CD4-positive, alpha-beta memory T cell (primary cell): ENCODE results near the gene JTB. TPM values are rescaled to one million over a fixed set of nuclear protein-coding genes. Genes with fewer than 3 reads are reported as not detected.

Experiments
- CTCF ChIA-PET: fragments of 350-600 bp; sonication (Branson Sonifier 250); formaldehyde crosslinking; loops from one replicate; lab custom pipeline; 2021; ENCODE audit warnings: inconsistent platforms; ENCODE audit not compliant: partially characterized antibody; lab: Charles Lee
- POLR2A ChIA-PET: fragments of 350-600 bp; sonication (Branson Sonifier 250); formaldehyde crosslinking; loops from one replicate; lab custom pipeline; 2021; ENCODE audit not compliant: partially characterized antibody; lab: Charles Lee
- DNase-seq, 5 donors: peaks; one replicate each; pipeline versions ENCODE4 v3.0.0 to v3.0.0-alpha.2; 2020 to 2022; ENCODE audit warnings: mixed read lengths in 1 of 5
- H3K27ac ChIP-seq: one replicate; pipeline ENCODE4 v1.7.0; 2013; ENCODE audit warnings: low read depth, low read length
- H3K27me3 ChIP-seq: 2 replicates; pipeline ENCODE4 v1.7.0; 2013; ENCODE audit warnings: mild to moderate bottlenecking, low read length, moderate library complexity; ENCODE audit not compliant: insufficient read depth
- H3K36me3 ChIP-seq: 2 replicates; pipeline ENCODE4 v1.7.0; 2013; ENCODE audit warnings: mild to moderate bottlenecking, low read length, moderate library complexity; ENCODE audit not compliant: insufficient read depth
- H3K4me1 ChIP-seq: 2 replicates; pipeline ENCODE4 v1.7.0; 2013; ENCODE audit warnings: mild to moderate bottlenecking, low read length, moderate library complexity; ENCODE audit not compliant: insufficient read depth
- H3K4me3 ChIP-seq, 2 donors: one replicate each; pipeline ENCODE4 v1.7.0; 2013; ENCODE audit warnings: low read length in 2 of 2, mild to moderate bottlenecking in 1 of 2
- H3K9me3 ChIP-seq, 2 donors: one replicate each; pipeline ENCODE4 v1.7.0; 2013; ENCODE audit warnings: low read length in 2 of 2, control low read depth in 1 of 2; ENCODE audit not compliant: control insufficient read depth in 1 of 2
- H3K27ac Mint-ChIP-seq, 7 donors: one replicate each; pipeline ENCODE4 v1.8.0; 2020 to 2021; ENCODE audit warnings: mixed read lengths in 7 of 7, mild to moderate bottlenecking in 6 of 7, inconsistent platforms in 3 of 7, moderate library complexity in 3 of 7
- H3K27me3 Mint-ChIP-seq, 2 donors: one replicate each; pipeline ENCODE4 v1.8.0; 2020 to 2021; ENCODE audit warnings: mixed read lengths in 2 of 2
- H3K36me3 Mint-ChIP-seq, 2 donors: one replicate each; pipeline ENCODE4 v1.8.0; 2020 to 2021; ENCODE audit warnings: mixed read lengths in 2 of 2, inconsistent platforms in 1 of 2, mild to moderate bottlenecking in 1 of 2
- H3K4me1 Mint-ChIP-seq, 4 donors: one replicate each; pipeline ENCODE4 v1.8.0; 2020 to 2021; ENCODE audit warnings: mixed read lengths in 4 of 4, mild to moderate bottlenecking in 1 of 4
- H3K4me3 Mint-ChIP-seq, 8 donors: one replicate each; pipeline ENCODE4 v1.8.0; 2020 to 2021; ENCODE audit warnings: mixed read lengths in 8 of 8, mild to moderate bottlenecking in 7 of 8, moderate library complexity in 6 of 8, inconsistent platforms in 3 of 8
- H3K9me3 Mint-ChIP-seq, 8 donors: one replicate each; pipeline ENCODE4 v1.8.0; 2020 to 2021; ENCODE audit warnings: mixed read lengths in 8 of 8, mild to moderate bottlenecking in 5 of 8, inconsistent platforms in 3 of 8, moderate library complexity in 1 of 8
- intact Hi-C: fragments of 100-400 bp; cut with micrococcal nuclease; formaldehyde crosslinking; loops from one replicate; pipeline ENCODE4 v1.15.1; 2023
- polyA plus RNA-seq, 2 donors: library from polyadenylated mRNA; unstranded; fragments of 300-500 nt; fragmentation: Illumina TruSeq; gene quantifications; one replicate each; pipeline ENCODE4 v1.2.3, GENCODE V29; 2021
- total RNA-seq, 2 experiments: library from RNA; stranded (reverse); gene quantifications; one replicate each; pipeline ENCODE4 v1.2.3, GENCODE V29; 2021

Gene JTB
- total and polyA plus RNA-seq, 4 experiments from 2014 or later: 121 to 445 (median 207) TPM

- Histone ChIP-seq H3K27me3 (no peaks in the 10 kb centered on the region), H3K36me3 (peaks cover 55% of the 10 kb centered on the region), H3K27ac (no peak overlapping the region), H3K4me3 (no peak overlapping the region), H3K4me1 (no peaks in the 10 kb centered on the region), H3K9me3 (no peaks in the 10 kb centered on the region)
- H3K9me3 Mint-ChIP-seq: no peaks in the 10 kb centered on the region
- ChIA-PET POLR2A (interaction anchor here (1.8 to 16.4 kb wide), 2 partner anchors 9 to 11 kb away, joined by 6 to 298 read pairs; partner anchors contain the start of genes DENND4B and GATAD2B), CTCF (no interaction called here)
- no peak overlapping the region for H3K4me3 Mint-ChIP-seq
- H3K36me3 Mint-ChIP-seq: peaks cover 29 to 64% of the 10 kb centered on the region in 2 donors
- peak overlapping the region in 2 of 7 donors; percentile 35 to 64 for H3K27ac Mint-ChIP-seq
- no peak for DNase-seq
- H3K4me1 Mint-ChIP-seq: peaks cover 0 to 10% (median 4%) of the 10 kb centered on the region in 4 donors
- H3K27me3 Mint-ChIP-seq: no peaks in the 10 kb centered on the region
- intact Hi-C loops: no loop called here
Measured at GRCh38 chr1:153932156-153933131, 45.0 kb downstream of the JTB start.

GRCh38 chr1:153929981-153930948 is 47.2 kb downstream of the JTB start:
- no peak for DNase-seq
- no peak overlapping the region for H3K4me3 Mint-ChIP-seq
- Histone ChIP-seq H3K27me3 (no peaks in the 10 kb centered on the region), H3K4me1 (no peaks in the 10 kb centered on the region), H3K27ac (no peak overlapping the region), H3K9me3 (no peaks in the 10 kb centered on the region), H3K4me3 (no peak overlapping the region), H3K36me3 (peaks cover 33% of the 10 kb centered on the region)
- H3K4me1 Mint-ChIP-seq: peaks cover 0 to 10% (median 5%) of the 10 kb centered on the region in 4 donors
- intact Hi-C loops: no loop called here
- H3K27me3 Mint-ChIP-seq: no peaks in the 10 kb centered on the region
- POLR2A ChIA-PET: interaction anchor here (1.2 to 16.4 kb wide), 5 partner anchors 10 to 60 kb away, joined by 3 to 298 read pairs (median 9); partner anchors contain the start of genes DENND4B, JTB and RPS27
- no peak overlapping the region for H3K27ac Mint-ChIP-seq
- CTCF ChIA-PET: interaction anchor here (1.9 kb wide), 1 partner anchor 16 kb away, joined by 11 read pairs; the partner anchor contains the start of gene DENND4B
- peaks cover 13 to 44% of the 10 kb centered on the region in 2 donors for H3K36me3 Mint-ChIP-seq
- H3K9me3 Mint-ChIP-seq: no peaks in the 10 kb centered on the region

DNA sequence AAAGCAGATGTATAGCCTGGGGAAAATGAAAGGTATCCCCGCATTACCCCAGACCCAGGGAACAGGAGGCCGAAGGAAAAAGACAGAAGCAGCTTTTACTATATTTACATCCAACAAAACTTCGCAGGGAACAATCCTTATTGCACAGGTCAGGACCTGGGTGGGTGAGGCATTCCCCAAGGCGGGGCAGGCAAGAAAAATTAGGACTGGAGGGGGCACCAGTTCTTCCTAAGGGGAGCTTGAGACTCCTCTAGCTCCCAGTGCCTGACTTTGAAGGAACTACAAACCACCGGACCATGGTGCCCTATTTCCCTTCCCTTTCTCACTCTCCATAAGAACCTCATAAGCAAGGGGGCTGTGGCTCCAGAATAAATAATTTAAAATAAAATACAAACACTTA is 48.0 kb downstream of the JTB start:
- Histone ChIP-seq H3K27me3 (no peaks in the 10 kb centered on the region), H3K9me3 (no peaks in the 10 kb centered on the region), H3K4me1 (peaks cover 1% of the 10 kb centered on the region), H3K4me3 (no peak overlapping the region), H3K36me3 (peaks cover 25% of the 10 kb centered on the region), H3K27ac (no peak overlapping the region)
- H3K4me1 Mint-ChIP-seq: peaks cover 0 to 10% (median 6%) of the 10 kb centered on the region in 4 donors
- no peak overlapping the region for H3K4me3 Mint-ChIP-seq
- H3K36me3 Mint-ChIP-seq: peaks cover 6 to 35% of the 10 kb centered on the region in 2 donors
- POLR2A ChIA-PET: interaction anchor here (1.2 to 16.4 kb wide), 6 partner anchors 9 to 61 kb away, joined by 3 to 298 read pairs (median 8); partner anchors contain the start of genes DENND4B, JTB and RPS27
- no peak for DNase-seq
- peak overlapping the region in 3 of 7 donors; percentile 24 to 47 (median 44) for H3K27ac Mint-ChIP-seq
- intact Hi-C loops: no loop called here
- H3K27me3 Mint-ChIP-seq: no peaks in the 10 kb centered on the region
- no peaks in the 10 kb centered on the region for H3K9me3 Mint-ChIP-seq
- CTCF ChIA-PET: interaction anchor here (1.9 kb wide), 1 partner anchor 17 kb away, joined by 11 read pairs; the partner anchor contains the start of gene DENND4B

GRCh38 chr1:153928791-153929341 is 48.6 kb downstream of the JTB start:
- CTCF ChIA-PET: interaction anchor here (1.9 kb wide), 1 partner anchor 17 kb away, joined by 11 read pairs; the partner anchor contains the start of gene DENND4B
- H3K4me1 ChIP-seq: peaks cover 7% of the 10 kb centered on the region
- peaks cover 4 to 31% of the 10 kb centered on the region in 2 donors for H3K36me3 Mint-ChIP-seq
- H3K9me3 ChIP-seq: no peaks in the 10 kb centered on the region
- H3K4me1 Mint-ChIP-seq: peaks cover under 1 to 14% (median 9%) of the 10 kb centered on the region in 4 donors
- peaks cover 20% of the 10 kb centered on the region for H3K36me3 ChIP-seq
- POLR2A ChIA-PET: interaction anchor here (1.2 to 16.4 kb wide), 5 partner anchors 9 to 48 kb away, joined by 4 to 298 read pairs (median 9); partner anchors contain the start of genes DENND4B and JTB
- H3K4me3 ChIP-seq: no peak overlapping the region
- DNase-seq: no peak
- H3K27me3 ChIP-seq: no peaks in the 10 kb centered on the region
- no peaks in the 10 kb centered on the region for H3K9me3 Mint-ChIP-seq
- H3K27ac Mint-ChIP-seq: peak overlapping the region in 2 of 7 donors; percentile 24 to 25
- H3K27ac ChIP-seq: no peak overlapping the region
- H3K4me3 Mint-ChIP-seq: no peak overlapping the region
- intact Hi-C loops: no loop called here
- H3K27me3 Mint-ChIP-seq: no peaks in the 10 kb centered on the region

- peaks cover 4 to 21% (median 13%) of the 10 kb centered on the region in 4 donors for H3K4me1 Mint-ChIP-seq
- POLR2A ChIA-PET: interaction anchor here (1.3 to 16.4 kb wide), 5 partner anchors 8 to 49 kb away, joined by 3 to 298 read pairs (median 9); partner anchors contain the start of genes DENND4B and JTB
Measured at GRCh38 chr1:153928245-153928644, 49.2 kb downstream of the JTB start.

DNA sequence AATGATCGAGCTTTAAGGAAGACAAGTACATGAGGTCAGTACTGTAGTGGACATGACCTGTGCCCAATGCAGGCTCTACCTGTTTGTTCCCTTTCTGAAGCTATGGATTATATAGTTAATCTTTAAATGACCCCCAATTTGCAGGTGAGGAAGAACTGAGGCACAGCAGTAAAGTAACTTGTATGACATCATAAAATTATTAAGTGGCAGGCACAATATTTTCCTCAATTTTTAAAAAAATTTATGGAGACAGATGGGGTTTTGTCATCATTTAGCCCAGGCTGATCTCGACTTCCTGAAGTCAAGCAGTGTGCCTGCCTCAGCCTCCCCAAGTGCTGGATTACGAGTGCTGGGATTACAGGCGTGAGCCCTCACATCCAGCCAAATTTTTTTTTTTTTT is 51.1 kb downstream of the JTB start:
- H3K4me3 ChIP-seq: no peak overlapping the region
- Mint-ChIP-seq H3K36me3 (peaks cover 4 to 29% of the 10 kb centered on the region in 2 donors), H3K4me1 (peaks cover 7 to 35% (median 17%) of the 10 kb centered on the region in 4 donors), H3K4me3 (no peak overlapping the region), H3K9me3 (peaks cover 0 to 3% (median 0%) of the 10 kb centered on the region in 8 donors), H3K27me3 (no peaks in the 10 kb centered on the region), H3K27ac (peak overlapping the region in 2 of 7 donors; percentile 35 to 70)
- no peaks in the 10 kb centered on the region for H3K27me3 ChIP-seq
- no peaks in the 10 kb centered on the region for H3K36me3 ChIP-seq
- intact Hi-C loops: no loop called here
- peaks cover 14% of the 10 kb centered on the region for H3K4me1 ChIP-seq
- DNase-seq: no peak
- no peaks in the 10 kb centered on the region for H3K9me3 ChIP-seq
- no peak overlapping the region for H3K27ac ChIP-seq
- ChIA-PET CTCF (interaction anchor here (8.1 kb wide), 1 partner anchor 19 kb away, joined by 69 read pairs; the partner anchor contains the start of gene DENND4B), POLR2A (interaction anchor here (1.1 to 16.4 kb wide), 3 partner anchors 17 to 51 kb away, joined by 3 to 298 read pairs (median 7); partner anchors contain the start of genes CREB3L4, DENND4B and JTB)

More at GRCh38 chr1:153928245-153928644, 49.2 kb downstream of the JTB start:
- Histone ChIP-seq H3K4me3 (no peak overlapping the region), H3K27me3 (no peaks in the 10 kb centered on the region), H3K9me3 (no peaks in the 10 kb centered on the region), H3K4me1 (peaks cover 11% of the 10 kb centered on the region), H3K36me3 (peaks cover 14% of the 10 kb centered on the region), H3K27ac (no peak overlapping the region)
- intact Hi-C loops: no loop called here
- Mint-ChIP-seq H3K4me3 (no peak overlapping the region), H3K9me3 (no peaks in the 10 kb centered on the region), H3K36me3 (peaks cover 4 to 33% of the 10 kb centered on the region in 2 donors), H3K27ac (peak overlapping the region in 5 of 7 donors; percentile 17 to 88 (median 32)), H3K27me3 (no peaks in the 10 kb centered on the region)
- CTCF ChIA-PET: interaction anchor here (0.7 to 1.9 kb wide), 2 partner anchors 17 to 18 kb away, joined by 3 to 11 read pairs; partner anchors contain the start of gene DENND4B
- no peak for DNase-seq
